ENCODE results near the gene TSHZ2.

The TSHZ2 gene

GRCh38 chr20:53057579-53057978 lies 85.4 kb downstream of the TSHZ2 start:
- in situ Hi-C loops (cut with MboI; ENCODE audit: low sequenced_read_pairs): no loop called here

- in situ Hi-C loops (cut with MboI; ENCODE audit: low sequenced_read_pairs): no loop called here
Observed at GRCh38 chr20:53059848-53060247, 87.7 kb downstream of the TSHZ2 start.

- in situ Hi-C loops (cut with MboI; ENCODE audit: low sequenced_read_pairs): no loop called here
Observed at GRCh38 chr20:53061192-53062108, 89.3 kb downstream of the TSHZ2 start.

DNA sequence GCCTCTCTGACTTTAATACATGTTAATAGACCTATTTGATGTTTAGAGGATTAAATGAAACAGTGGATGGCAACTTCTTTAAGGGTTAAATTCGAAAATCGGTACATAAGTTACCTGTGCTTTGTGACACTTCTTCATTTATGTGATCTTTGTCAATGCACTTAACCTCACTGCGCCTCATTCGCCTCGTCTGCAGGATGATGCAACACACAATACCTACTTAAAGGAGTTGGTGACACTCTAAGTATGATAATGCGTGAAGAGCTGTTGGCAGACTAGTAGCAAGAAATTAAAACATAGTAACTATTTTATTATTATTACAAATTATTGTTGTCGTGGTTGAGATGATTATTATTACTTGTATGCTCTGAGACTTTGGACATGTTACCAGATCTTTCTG lies 92.8 kb downstream of the TSHZ2 start:
- in situ Hi-C loops (cut with MboI; ENCODE audit: low sequenced_read_pairs): no loop called here

DNA sequence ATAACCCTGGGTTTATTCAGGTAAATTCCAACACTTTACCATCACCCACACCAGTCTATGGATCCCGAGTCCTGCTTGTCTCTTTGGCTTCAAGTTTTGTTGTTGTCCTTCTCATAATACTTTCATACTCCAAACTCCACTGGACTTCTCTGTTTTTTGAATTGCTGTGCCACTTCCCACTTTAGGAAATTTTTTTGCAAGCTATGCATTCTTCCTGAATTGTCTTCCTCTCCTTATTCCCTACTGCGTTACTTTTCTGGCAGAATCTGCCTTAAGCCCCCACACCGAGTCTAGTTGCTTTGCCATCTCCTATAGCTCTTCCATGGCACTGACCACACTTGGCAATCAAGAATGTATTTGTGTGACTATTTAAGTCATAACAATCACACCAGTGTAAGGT lies 96.1 kb downstream of the TSHZ2 start:
- in situ Hi-C loops (cut with MboI; ENCODE audit: low sequenced_read_pairs): no loop called here

GRCh38 chr20:53069132-53069531 lies 97.0 kb downstream of the TSHZ2 start:
- in situ Hi-C loops (cut with MboI; ENCODE audit: low sequenced_read_pairs): no loop called here

- in situ Hi-C loops (cut with MboI; ENCODE audit: low sequenced_read_pairs): no loop called here
Observed at GRCh38 chr20:53070224-53070623, 98.1 kb downstream of the TSHZ2 start.

- in situ Hi-C loops (cut with MboI; ENCODE audit: low sequenced_read_pairs): no loop called here
Observed at GRCh38 chr20:53070706-53071392, 98.7 kb downstream of the TSHZ2 start.

GRCh38 chr20:53071833-53072232 lies 99.7 kb downstream of the TSHZ2 start:
- in situ Hi-C loops (cut with MboI; ENCODE audit: low sequenced_read_pairs): no loop called here

- in situ Hi-C loops (cut with MboI; ENCODE audit: low sequenced_read_pairs): no loop called here
Observed at GRCh38 chr20:53072923-53073579, 100.9 kb downstream of the TSHZ2 start.

- in situ Hi-C loops (cut with MboI; ENCODE audit: low sequenced_read_pairs): no loop called here
Observed at GRCh38 chr20:53073636-53074415, 101.7 kb downstream of the TSHZ2 start.

DNA sequence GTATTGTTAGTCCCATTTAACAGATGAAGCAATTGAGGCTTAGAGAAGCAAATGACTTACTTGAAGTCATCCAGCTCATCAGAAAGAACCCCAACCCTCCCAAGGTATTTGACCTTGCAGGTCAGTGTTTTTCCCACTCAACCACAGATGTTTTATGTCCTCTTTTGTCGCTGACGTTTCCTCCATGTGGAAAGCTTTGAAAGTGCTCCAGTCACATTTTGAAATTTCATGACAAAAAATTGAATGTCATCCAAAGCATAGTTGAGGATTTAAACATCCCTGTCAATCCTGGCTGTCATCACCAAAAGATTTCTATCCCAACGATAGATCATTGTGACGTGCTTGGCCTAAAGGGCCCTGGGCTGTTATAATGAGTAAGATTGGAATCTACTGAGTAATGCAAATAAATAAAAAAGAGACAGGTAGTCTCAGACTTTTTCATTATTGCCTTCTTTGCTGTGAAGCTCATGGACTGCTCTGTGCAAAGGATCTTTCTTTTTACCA lies 102.7 kb downstream of the TSHZ2 start:
- in situ Hi-C loops (cut with MboI; ENCODE audit: low sequenced_read_pairs): no loop called here

- in situ Hi-C loops (cut with MboI; ENCODE audit: low sequenced_read_pairs): no loop called here
Observed at GRCh38 chr20:53076668-53077067, 104.5 kb downstream of the TSHZ2 start.

GRCh38 chr20:53077373-53078205 lies 105.4 kb downstream of the TSHZ2 start:
- in situ Hi-C loops (cut with MboI; ENCODE audit: low sequenced_read_pairs): no loop called here

DNA sequence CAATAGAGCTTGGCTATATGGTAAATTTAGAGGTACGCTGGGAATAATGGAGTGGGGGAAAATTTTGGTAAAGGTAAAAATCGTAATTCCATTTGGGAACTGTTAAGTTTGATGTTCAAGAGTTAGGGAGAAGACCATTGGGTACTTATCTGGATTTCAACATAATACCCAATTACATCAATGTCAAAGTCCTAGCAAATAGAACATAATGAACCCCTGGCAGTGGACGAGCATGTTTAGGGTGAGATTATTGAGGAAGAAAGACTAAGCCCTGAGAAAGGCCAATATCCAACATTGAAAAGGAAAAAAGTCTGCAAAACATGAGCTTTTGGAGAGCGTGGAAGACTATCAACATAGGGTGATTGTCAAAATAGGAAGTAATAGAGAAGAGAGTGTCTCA lies 106.6 kb downstream of the TSHZ2 start:
- in situ Hi-C loops (cut with MboI; ENCODE audit: low sequenced_read_pairs): no loop called here

- in situ Hi-C loops (cut with MboI; ENCODE audit: low sequenced_read_pairs): no loop called here
Observed at GRCh38 chr20:53079261-53079691, 107.1 kb downstream of the TSHZ2 start.

DNA sequence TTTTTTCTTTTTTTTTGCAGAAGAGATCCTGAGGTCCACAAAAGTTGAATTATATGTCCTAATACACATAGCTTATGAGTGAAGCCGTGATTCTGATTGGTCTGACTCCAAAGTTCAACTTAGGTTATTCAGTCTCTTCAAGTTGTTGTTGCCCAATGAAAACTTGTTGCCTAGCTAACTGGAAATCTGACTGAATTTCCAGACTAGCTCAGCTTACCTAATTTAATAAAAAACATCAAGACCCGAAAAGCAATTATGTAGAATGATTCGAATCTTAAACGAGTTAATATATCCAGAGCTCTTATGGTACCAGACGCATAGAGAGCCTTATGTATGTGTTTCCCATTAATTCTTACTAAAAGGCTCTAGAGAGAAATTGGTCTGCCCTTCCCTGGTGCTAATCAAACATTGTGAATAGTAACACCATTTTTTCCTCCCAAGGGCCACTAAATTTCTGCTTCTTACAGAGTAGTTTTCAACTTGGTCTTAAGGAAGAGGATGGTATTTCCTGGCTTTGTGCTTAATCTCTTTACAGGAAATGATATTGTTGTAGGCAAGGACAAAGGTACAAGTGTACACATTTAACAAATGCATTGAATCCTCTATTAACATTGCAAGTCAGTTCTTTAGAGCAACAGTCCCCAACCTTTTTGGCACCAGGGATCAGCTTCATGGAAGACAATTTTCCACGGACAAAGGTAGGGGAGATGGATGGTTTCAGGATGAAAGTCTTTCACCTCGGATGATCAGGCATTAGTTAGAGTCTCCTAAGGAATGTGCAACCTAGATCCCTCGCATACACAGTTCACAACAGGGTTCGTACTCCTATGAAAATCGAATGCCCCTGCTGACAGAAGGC lies 107.9 kb downstream of the TSHZ2 start:
- in situ Hi-C loops (cut with MboI; ENCODE audit: low sequenced_read_pairs): no loop called here

DNA sequence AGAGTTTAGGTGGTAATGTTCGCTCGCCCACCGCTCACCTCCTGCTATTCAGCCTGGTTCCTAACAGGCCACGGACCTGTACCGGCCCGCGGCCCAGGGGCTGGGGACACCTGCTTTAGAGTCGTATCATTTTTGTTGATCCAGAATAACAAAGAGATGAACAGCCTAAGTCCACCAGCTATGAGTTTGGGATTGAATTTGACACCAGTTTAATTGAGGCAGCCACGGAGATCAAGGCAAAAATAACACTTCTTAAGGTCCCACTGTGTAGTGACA lies 108.5 kb downstream of the TSHZ2 start:
- in situ Hi-C loops (cut with MboI; ENCODE audit: low sequenced_read_pairs): no loop called here
